GM12874 (cell line): Measurements from ENCODE around the gene RTL9.

Experiments used
- TF ChIP-seq, protein P1 (sequence below): IDR thresholded peaks from 2 replicates; pipeline ENCODE4 v1.5.1; 2011; ENCODE audit warnings: low read depth, mild to moderate bottlenecking, control low read depth, low read length, moderate library complexity; ENCODE audit not compliant: insufficient read depth

RTL9 gene

GRCh38 chrX:110363244-110363643, 4.6 kb downstream of the RTL9 start:
- TF ChIP-seq, protein P1, sequence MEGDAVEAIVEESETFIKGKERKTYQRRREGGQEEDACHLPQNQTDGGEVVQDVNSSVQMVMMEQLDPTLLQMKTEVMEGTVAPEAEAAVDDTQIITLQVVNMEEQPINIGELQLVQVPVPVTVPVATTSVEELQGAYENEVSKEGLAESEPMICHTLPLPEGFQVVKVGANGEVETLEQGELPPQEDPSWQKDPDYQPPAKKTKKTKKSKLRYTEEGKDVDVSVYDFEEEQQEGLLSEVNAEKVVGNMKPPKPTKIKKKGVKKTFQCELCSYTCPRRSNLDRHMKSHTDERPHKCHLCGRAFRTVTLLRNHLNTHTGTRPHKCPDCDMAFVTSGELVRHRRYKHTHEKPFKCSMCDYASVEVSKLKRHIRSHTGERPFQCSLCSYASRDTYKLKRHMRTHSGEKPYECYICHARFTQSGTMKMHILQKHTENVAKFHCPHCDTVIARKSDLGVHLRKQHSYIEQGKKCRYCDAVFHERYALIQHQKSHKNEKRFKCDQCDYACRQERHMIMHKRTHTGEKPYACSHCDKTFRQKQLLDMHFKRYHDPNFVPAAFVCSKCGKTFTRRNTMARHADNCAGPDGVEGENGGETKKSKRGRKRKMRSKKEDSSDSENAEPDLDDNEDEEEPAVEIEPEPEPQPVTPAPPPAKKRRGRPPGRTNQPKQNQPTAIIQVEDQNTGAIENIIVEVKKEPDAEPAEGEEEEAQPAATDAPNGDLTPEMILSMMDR, result no peak

- TF ChIP-seq, protein P1, result no peak
Observed at GRCh38 chrX:110373310-110373709, 14.7 kb downstream of the RTL9 start.

DNA sequence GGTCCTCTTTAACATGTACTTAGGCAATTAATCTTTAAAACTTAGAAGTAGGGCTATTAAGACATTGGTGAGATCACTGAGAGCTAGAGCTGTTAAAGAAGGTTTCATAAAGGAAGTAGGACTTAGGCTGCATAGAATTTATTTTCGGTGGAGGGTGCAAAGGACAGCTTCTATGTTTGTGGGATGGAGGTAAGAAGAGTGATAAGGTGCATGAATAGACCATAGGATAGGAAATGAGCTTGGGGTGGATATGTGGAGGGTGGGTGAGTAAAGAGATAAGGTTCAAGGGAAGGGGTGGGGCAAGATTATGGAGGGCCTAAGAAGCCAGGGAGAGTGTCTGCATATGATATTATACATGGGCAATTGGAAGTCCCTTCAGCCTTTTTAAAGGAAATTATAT, 15.9 kb downstream of the RTL9 start:
- TF ChIP-seq, protein P1, result no peak

DNA sequence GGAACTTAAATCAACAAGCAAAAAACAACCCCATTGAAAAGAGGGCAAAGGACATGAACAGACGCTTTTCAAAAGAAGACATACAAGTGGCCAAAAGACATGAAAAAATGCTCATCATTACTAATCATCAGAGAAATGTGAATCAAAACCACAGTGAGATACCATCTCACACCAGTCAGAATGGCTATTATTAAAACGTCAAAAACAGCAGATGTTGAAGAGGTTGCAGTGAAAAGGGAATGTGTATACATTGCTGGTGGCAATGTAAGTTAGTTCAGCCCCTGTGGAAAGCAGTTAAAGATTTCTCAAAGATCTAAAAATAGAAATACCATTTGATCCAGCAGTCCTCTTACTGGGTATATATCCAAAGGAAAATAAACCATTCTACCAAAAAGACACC, 22.6 kb downstream of the RTL9 start:
- TF ChIP-seq, protein P1, result no peak

- TF ChIP-seq, protein P1, result no peak
Observed at GRCh38 chrX:110383414-110383813, 24.8 kb downstream of the RTL9 start.

- TF ChIP-seq, protein P1, result no peak
Observed at GRCh38 chrX:110384490-110384889, 25.8 kb downstream of the RTL9 start.

- TF ChIP-seq, protein P1, result no peak
Observed at GRCh38 chrX:110389570-110389969, 30.9 kb downstream of the RTL9 start.

DNA sequence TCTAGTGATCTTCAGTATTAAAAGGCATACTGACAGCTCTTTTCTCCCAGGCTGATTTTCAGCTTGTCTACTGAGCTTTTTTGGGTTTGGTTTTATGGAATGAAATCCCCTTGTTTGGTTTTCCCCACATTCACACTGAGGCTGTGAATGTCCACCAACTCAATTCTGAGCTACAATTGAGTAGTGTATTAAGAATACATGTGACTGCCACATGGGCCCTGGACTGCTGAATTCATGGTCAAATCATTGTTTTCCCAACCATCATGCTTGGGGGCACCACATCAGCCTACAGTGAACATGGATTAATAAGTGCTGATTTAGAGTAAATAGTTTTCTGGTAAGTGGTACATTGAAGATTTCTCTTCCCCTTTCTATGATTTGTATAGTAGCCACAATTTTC, 32.4 kb downstream of the RTL9 start:
- TF ChIP-seq, protein P1, result no peak
